ENCODE results near the gene ACTG1.

Gene ACTG1

GRCh38 chr17:81492202-81492601 lies 20.4 kb downstream of the ACTG1 start:
- no peak for FAIRE-seq

- no peak for FAIRE-seq
Measured at GRCh38 chr17:81491761-81492160, 20.8 kb downstream of the ACTG1 start.

GRCh38 chr17:81491181-81491581 lies 21.4 kb downstream of the ACTG1 start:
- FAIRE-seq: no peak

GRCh38 chr17:81489998-81490992 lies 22.3 kb downstream of the ACTG1 start:
- no peak for FAIRE-seq

GRCh38 chr17:81489012-81489997 lies 23.3 kb downstream of the ACTG1 start:
- no peak for FAIRE-seq

- no peak for FAIRE-seq
Measured at GRCh38 chr17:81488276-81488860, 24.2 kb downstream of the ACTG1 start.

- no peak for FAIRE-seq
Measured at GRCh38 chr17:81487487-81488275, 24.9 kb downstream of the ACTG1 start.

GRCh38 chr17:81487089-81487486 lies 25.5 kb downstream of the ACTG1 start:
- FAIRE-seq: no peak

- no peak for FAIRE-seq
Measured at GRCh38 chr17:81486199-81486810, 26.3 kb downstream of the ACTG1 start.

- no peak for FAIRE-seq
Measured at GRCh38 chr17:81484195-81484979, 28.2 kb downstream of the ACTG1 start.

GRCh38 chr17:81483862-81484194 lies 28.8 kb downstream of the ACTG1 start:
- no peak for FAIRE-seq

GRCh38 chr17:81483085-81483861 lies 29.3 kb downstream of the ACTG1 start:
- no peak for FAIRE-seq

- no peak for FAIRE-seq
Measured at GRCh38 chr17:81482673-81483072, 29.9 kb downstream of the ACTG1 start.

- FAIRE-seq: no peak
Measured at GRCh38 chr17:81481815-81482505, 30.6 kb downstream of the ACTG1 start.

- FAIRE-seq: no peak
Measured at GRCh38 chr17:81481073-81481799, 31.4 kb downstream of the ACTG1 start.

- no peak for FAIRE-seq
Measured at GRCh38 chr17:81480140-81481072, 32.2 kb downstream of the ACTG1 start.
